Upper lobe of left lung (tissue), 4 donors: ENCODE results near the gene CNPY1.
"Not testable (repeated sequence)": the region's sequence is repeated elsewhere in the genome, so short reads cannot be mapped to it uniquely, and the experiment has no call there.

Experiments used
- CTCF ChIP-seq, 6 experiments: fragments of 450-650 bp in 4 of 6; fragments of 200-600 bp in 2 of 6; sonication (generic) in 2 of 6; IDR thresholded peaks; one replicate each; pipeline ENCODE4 v1.5.1; 2016 to 2019; ENCODE audit warnings: antibody characterized with exemption in 6 of 6
- POLR2AphosphoS5 ChIP-seq, 2 donors: sonication (generic); formaldehyde crosslinking; IDR thresholded peaks; one replicate each; pipeline ENCODE4 v1.5.1; 2017; ENCODE audit warnings: antibody characterized with exemption in 2 of 2

DNA sequence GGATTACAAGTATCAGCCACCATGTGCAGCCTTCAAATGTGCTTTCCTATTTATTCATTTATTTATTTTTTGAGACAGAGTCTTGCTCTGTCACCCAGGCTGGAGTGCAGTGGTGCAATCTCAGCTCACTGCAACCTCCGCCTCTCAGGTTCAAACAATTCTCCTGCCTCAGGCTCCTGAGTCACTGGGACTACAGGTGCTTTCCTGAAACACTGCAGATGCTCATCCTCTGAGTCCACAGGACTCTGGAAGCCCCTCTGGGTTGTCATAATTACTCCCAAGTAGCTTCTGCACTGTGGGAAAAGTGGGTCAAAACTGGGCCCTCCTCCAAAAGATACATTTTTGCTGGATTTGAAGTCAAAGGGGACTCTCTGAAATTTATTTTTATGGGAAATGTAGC, at the start of gene CNPY1:
- not testable (repeated sequence) for TF ChIP-seq CTCF, POLR2AphosphoS5 (IDR thresholded peaks at IDR 0.05)
